ENCODE results near the gene LDLRAD2. TPM values are rescaled to one million over a fixed set of nuclear protein-coding genes. Genes with fewer than 3 reads are reported as not detected.

LDLRAD2 gene
- total and polyA plus RNA-seq, 10 of the 15 experiments (the other 5 are each of a cell fraction or from before 2014, with no cell fraction given) = 0.04 to 0.23 (median 0.11) TPM; not detected in 7

DNA sequence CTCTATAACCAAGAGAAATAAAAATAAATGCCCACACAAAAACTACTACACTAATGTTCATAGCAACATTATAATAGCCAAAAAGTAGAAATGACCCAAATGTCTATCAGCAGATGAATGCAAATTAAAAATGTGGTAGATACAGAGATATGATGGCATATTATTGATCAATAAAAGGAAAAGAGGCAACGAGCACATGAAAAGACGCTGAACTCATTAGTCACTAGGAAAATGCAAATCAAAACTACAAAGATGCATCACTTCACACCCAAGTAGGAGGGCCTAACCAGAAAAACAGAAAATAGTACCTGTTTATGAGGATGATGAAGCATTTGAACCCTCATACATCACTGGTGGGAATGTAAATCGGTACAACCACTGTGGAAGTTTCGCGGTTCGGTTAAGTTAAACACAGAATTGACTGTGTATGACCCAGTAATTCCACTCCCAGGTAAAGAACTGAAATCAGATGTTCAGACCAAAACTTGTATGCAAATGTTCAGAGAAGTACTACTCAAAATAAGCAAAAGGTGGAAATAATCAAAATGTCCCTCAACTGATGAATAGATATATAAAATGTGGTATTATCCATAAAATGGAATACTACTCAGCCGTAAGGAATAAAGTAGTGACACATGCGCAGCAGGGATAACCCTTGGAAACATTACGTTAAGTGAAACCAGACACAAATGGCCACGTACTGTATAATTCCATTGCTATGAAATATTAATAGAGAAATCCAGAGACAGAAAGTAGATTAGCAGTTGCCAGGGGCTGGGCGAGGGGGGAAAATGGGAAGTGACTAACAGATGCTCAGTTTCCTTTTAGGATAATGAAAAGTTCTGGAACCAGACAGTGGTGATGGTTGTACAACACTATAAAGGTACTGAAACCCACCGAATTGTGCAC, 32.2 kb upstream of the LDLRAD2 start (continued):
- peak; percentile 74 for TF ChIP-seq JUNB (IDR thresholded peaks at IDR 0.05)
- TF ChIP-seq SREBF1 (IDR thresholded peaks at IDR 0.05; ENCODE audit: low read length) = no peak
- peak; percentile 70; the same call in 1 of the 2 replicates for TF ChIP-seq CREM (IDR thresholded peaks at IDR 0.05; ENCODE audit: low read depth)
- no peak for TF ChIP-seq NFYB (IDR thresholded peaks at IDR 0.05; ENCODE audit: insufficient read depth, low read depth, low read length)
- TF ChIP-seq RUNX3 (IDR thresholded peaks at IDR 0.05; ENCODE audit: low read length) = peak; percentile 97
- TF ChIP-seq DPF2 (IDR thresholded peaks at IDR 0.05) = 0 out of 2 replicates have a peak, but pooled peaks have one; percentile 74
- TF ChIP-seq ESRRA (IDR thresholded peaks at IDR 0.05; ENCODE audit: low read length) = no peak
- TF ChIP-seq, protein P1, sequence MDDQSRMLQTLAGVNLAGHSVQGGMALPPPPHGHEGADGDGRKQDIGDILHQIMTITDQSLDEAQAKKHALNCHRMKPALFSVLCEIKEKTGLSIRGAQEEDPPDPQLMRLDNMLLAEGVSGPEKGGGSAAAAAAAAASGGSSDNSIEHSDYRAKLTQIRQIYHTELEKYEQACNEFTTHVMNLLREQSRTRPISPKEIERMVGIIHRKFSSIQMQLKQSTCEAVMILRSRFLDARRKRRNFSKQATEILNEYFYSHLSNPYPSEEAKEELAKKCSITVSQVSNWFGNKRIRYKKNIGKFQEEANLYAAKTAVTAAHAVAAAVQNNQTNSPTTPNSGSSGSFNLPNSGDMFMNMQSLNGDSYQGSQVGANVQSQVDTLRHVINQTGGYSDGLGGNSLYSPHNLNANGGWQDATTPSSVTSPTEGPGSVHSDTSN (IDR thresholded peaks at IDR 0.05; ENCODE audit: insufficient replicate concordance, low read depth, low read length) = no peak
- TF ChIP-seq ZBED1 (IDR thresholded peaks at IDR 0.05; ENCODE audit: borderline replicate concordance) = peak; percentile 40; the same call in 1 of the 2 replicates
- TF ChIP-seq MXI1 (IDR thresholded peaks at IDR 0.05; ENCODE audit: low read depth, low read length) = peak; percentile 71; the same call in 1 of the 2 replicates
- peak; percentile 91; the same call in 1 of the 2 replicates for TF ChIP-seq STAT3 (IDR thresholded peaks at IDR 0.05; ENCODE audit: low read depth, low read length)
- no peak for TF ChIP-seq SMC3 (IDR thresholded peaks at IDR 0.05; ENCODE audit: borderline replicate concordance, low read length)
- TF ChIP-seq, protein P2, sequence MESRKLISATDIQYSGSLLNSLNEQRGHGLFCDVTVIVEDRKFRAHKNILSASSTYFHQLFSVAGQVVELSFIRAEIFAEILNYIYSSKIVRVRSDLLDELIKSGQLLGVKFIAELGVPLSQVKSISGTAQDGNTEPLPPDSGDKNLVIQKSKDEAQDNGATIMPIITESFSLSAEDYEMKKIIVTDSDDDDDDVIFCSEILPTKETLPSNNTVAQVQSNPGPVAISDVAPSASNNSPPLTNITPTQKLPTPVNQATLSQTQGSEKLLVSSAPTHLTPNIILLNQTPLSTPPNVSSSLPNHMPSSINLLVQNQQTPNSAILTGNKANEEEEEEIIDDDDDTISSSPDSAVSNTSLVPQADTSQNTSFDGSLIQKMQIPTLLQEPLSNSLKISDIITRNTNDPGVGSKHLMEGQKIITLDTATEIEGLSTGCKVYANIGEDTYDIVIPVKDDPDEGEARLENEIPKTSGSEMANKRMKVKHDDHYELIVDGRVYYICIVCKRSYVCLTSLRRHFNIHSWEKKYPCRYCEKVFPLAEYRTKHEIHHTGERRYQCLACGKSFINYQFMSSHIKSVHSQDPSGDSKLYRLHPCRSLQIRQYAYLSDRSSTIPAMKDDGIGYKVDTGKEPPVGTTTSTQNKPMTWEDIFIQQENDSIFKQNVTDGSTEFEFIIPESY (IDR thresholded peaks at IDR 0.05) = no peak
- TF ChIP-seq NR2C2 (IDR thresholded peaks at IDR 0.05; ENCODE audit: borderline replicate concordance, control insufficient read depth, insufficient read length, low read depth) = no peak
- TF ChIP-seq CHD2 (IDR thresholded peaks at IDR 0.05; ENCODE audit: borderline replicate concordance, low read depth, low read length) = peak; percentile 65; the same call in 1 of the 2 replicates
- TF ChIP-seq POLR2AphosphoS2 (IDR thresholded peaks at IDR 0.05; ENCODE audit: low read depth, low read length) = peak; percentile 56
- no peak for TF ChIP-seq SIX5 (IDR thresholded peaks at IDR 0.05; ENCODE audit: low read depth, low read length, severe bottlenecking)
- peak; percentile 54 for TF ChIP-seq SMAD1 (IDR thresholded peaks at IDR 0.05; ENCODE audit: low read depth, partially characterized antibody)
- no peak for TF ChIP-seq SUZ12 (IDR thresholded peaks at IDR 0.05; ENCODE audit: unreplicated experiment)
- no peak for TF ChIP-seq RAD21 (IDR thresholded peaks at IDR 0.05; ENCODE audit: insufficient read depth, low read depth, low read length)

Data from GM12878 (cell line).